ENCODE results near the gene ZNF627.
"Not testable (repeated sequence)": the region's sequence is repeated elsewhere in the genome, so short reads cannot be mapped to it uniquely, and the experiment has no call there.

ZNF627 gene

GRCh38 chr19:11554160-11554559, 43.1 kb upstream of the ZNF627 start:
- H3K4me3 ChIP-seq (ENCODE audit: low read length), result no peak overlapping the region
- no peak for DNase-seq (ENCODE audit: low read depth)
- TF ChIP-seq CTCF (conservative IDR thresholded peaks at IDR 0.05; ENCODE audit: low read depth, low read length), result no peak

- no peak for TF ChIP-seq CTCF (conservative IDR thresholded peaks at IDR 0.05; ENCODE audit: low read depth, low read length)
- no peak for DNase-seq (ENCODE audit: low read depth)
- no peak overlapping the region for H3K4me3 ChIP-seq (ENCODE audit: low read length)
Observed at GRCh38 chr19:11555246-11555645, 42.0 kb upstream of the ZNF627 start.

GRCh38 chr19:11556634-11557420, 40.5 kb upstream of the ZNF627 start:
- DNase-seq (ENCODE audit: low read depth), result no peak
- TF ChIP-seq CTCF (conservative IDR thresholded peaks at IDR 0.05; ENCODE audit: low read depth, low read length), result no peak
- H3K4me3 ChIP-seq (ENCODE audit: low read length), result no peak overlapping the region

- peak; percentile 93 for DNase-seq (ENCODE audit: low read depth)
- peak within 1 kb of the TSS; percentile 67 for H3K4me3 ChIP-seq (ENCODE audit: low read length)
- peak; percentile 31 for TF ChIP-seq CTCF (conservative IDR thresholded peaks at IDR 0.05; ENCODE audit: low read depth, low read length)
Observed at GRCh38 chr19:11558881-11559828, 38.1 kb upstream of the ZNF627 start, which contains the start of gene ELOF1. Gene ELOF1 (minus strand): TSS chr19:11559230. CDS start chr19:11554347, 4,883 bp downstream.

- H3K4me3 ChIP-seq (ENCODE audit: low read length), result no peak overlapping the region
- peak; percentile 80 for TF ChIP-seq CTCF (conservative IDR thresholded peaks at IDR 0.05; ENCODE audit: low read depth, low read length)
Observed at GRCh38 chr19:11560404-11561051, 36.8 kb upstream of the ZNF627 start.

GRCh38 chr19:11563532-11563931, 33.8 kb upstream of the ZNF627 start:
- TF ChIP-seq CTCF (conservative IDR thresholded peaks at IDR 0.05; ENCODE audit: low read depth, low read length), result no peak
- H3K4me3 ChIP-seq (ENCODE audit: low read length), result no peak overlapping the region
- DNase-seq (ENCODE audit: low read depth), result no peak

More at GRCh38 chr19:11560404-11561051, 36.8 kb upstream of the ZNF627 start:
- DNase-seq (ENCODE audit: low read depth), result no peak

- not testable (repeated sequence) for DNase-seq (ENCODE audit: low read depth); H3K4me3 ChIP-seq (ENCODE audit: low read length)
Observed at GRCh38 chr19:11564082-11564807, 33.0 kb upstream of the ZNF627 start.

- H3K4me3 ChIP-seq (ENCODE audit: low read length); DNase-seq (ENCODE audit: low read depth): not testable (repeated sequence)
Observed at GRCh38 chr19:11565649-11565980, 31.7 kb upstream of the ZNF627 start.

All from retinal pigment epithelial cell (primary cell).